ENCODE results near the gene NFIB.

Gene NFIB

DNA sequence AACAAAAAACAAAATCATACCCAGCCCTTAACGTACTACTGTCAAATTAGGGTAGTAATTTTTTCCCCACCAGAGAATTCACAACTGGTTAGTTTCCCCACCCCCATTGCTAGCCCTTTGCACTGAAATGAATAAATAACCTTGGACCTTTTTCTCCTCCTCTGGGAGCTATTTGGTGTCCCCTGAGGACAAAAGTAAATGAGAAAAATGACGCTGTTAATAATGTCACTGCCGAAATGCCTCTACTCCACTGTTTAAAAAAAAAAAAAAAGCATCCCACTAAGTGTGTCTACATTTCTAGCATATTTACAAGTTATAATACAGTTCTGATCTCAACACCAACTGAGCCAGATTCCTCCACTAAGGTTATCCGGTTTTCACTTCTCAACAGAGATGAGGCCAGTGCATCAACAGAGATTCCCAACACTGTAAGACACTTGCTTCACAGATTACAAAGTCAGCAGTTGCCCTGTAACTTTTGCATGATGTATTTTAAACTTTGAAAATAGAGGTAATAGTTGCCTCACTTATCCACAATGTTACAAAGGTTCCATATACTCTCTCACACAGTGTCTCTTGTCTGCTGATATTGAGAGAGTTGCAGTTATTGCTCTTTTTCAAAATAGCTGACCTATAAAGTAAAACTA lies 5.1 kb upstream of the NFIB start:
- no peak for DNase-seq

DNA sequence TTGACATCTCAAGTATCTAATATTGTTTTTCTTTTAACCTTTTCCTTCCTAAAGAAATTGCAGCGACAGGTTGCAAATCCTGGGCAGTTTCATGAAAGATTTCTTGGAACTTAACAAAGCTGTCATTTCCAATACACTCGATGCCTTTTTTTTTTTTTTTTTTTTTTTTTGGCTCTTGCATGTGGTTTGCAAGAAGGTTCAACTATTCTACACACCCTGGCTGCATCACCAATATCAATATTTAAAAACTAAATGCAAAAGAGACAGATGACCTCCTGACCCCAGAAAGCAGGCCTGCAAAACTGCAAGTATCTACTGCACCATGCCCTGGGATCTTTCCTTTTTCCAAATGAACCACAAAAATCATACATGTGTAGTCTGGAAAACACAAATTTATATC lies 4.4 kb upstream of the NFIB start:
- no peak for DNase-seq

DNA sequence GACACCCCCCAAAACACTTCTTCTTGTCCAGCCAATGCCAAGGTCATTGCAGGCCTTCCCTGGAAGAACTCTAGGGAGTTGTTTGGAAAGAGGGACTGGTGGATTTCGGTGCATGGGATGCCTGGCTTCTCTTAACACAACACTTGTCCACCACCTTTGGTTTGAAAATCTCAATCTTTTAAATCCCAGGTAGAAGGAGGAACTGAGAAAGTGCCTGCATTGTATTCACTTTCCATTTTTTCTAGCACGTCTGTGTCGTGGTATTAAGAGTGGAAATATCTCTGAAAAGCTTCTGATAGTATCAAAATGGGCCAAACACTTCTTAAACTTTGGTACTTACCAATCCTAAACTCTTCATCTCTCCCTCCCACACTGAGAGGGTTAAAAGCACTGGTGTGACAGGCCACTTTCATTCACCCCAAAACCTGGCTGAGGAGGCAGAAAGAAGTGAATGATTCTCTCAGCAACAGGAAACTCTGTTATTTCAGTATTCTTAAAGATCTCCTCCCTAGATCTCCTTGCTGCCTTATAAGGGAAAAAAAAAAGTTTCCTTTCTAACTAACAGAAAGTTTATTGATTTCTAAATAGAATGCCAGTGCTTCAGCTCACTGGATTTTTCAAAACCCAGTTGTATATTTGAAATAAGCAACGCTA lies 3.9 kb upstream of the NFIB start:
- no peak for DNase-seq

DNA sequence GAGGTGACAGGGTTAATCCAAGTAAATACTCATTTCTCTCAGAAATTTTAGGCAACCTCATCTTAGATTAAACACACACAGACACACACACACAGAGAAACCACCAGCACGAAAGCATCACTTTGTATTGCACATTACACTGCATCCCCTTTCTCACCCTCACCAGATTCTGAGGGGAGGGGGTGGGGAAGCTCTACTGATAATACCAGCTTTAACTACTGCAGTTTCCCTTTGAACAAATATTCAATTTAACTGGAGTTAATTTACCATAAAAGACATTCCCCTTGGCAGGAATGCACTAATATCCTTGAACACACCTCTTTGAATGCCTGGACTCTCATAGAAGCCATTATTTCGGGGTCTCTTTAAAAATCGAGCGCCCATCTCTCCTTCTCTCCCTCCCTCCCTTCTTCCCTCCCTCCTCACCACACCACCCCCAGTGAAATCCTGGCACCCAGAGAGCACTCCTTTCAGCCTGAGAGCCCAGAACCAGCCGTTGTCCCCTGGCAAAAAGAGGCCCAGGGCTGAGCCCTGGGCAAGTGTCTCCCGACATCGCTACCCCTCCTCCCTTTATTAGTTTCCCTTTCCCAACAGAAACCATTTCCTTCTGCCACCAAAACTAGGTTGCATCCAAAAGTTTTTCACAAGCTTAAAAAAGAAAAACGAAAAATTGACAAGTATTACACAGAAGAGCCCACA lies 2.8 kb upstream of the NFIB start:
- no peak for DNase-seq

DNA sequence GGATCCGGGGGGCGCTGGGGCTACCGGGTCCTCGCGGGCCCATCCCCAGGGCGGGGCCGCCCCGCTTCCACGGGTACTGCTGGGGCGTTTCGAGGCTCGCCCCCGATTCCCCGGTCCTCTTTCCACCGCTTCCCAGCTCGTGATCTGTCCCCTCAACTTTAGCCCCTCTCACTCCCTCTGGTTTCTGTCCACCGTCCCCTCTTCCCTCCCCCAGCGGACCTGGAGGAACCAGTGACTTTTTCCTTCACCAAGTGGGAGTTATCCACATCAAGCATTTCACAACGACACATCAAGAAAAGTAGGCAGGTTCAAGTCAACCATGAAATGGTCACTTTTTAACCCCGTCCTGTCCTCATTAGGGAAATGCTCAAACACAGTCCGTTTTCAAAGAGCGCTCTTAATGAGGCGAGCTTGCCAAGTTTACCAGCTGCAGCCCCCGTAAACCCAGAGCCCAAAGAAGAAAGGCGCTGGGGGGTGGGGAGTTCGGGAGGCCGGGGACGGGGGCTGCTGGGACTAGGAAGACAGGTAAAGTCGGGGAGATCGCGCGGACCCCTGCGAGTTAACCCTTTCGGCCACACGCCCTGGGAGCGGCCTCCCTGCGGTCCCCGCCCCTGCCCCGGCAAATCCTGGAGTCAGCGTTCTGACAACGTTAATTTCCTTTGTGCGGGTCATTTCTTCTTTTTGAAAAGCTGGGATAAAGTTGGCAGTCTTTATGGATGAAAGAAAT lies 2.1 kb upstream of the NFIB start:
- DNase-seq, result no peak

DNA sequence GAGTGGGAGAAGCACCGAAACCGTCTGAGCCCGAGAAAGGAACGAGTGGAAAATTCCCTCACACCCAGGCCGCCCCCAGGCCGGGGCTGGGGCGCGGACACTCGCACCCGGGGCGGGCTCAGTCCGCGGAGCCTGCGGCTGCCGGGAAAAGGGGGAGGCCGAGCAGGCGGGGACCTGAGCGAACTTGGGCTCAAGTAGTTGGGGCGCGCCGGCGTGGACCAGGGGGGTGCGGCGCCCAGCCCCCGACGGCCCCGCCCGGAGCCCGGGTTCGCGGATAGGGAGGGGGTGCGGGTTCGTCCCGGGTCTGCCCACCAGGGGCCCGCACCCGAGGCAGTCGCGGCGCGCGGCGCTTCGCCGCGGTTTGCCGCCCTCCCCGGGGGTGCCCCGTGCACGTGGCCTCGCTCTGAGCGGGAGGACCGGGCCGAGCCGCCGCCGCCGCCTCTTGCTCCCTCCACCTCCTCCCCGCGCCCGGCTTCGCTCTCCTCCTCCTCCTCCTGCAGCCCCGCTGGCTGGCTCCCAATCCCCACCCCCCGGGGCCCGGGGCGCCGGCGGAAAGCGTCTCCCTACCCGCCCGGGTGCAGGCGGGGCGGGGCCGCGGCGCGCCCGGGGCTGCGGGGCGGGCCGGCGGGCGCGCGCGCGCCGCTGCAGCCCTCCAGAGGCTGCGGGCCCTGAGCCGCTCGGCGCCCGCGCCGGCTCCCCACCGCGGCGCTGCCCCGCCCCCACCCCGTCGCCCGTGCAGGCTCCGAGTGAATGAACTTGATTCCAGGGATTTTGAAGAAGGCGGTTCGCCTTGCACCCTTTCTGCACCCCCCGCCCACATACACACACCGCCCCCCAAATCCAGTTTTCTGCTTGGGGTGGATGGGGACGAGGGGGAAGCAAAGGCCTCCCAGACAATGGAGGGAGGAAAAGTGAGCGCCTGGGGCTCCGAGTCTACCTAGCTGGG lies 1.3 kb upstream of the NFIB start:
- peak in 1 of 2 experiments; percentile 12 for DNase-seq

DNA sequence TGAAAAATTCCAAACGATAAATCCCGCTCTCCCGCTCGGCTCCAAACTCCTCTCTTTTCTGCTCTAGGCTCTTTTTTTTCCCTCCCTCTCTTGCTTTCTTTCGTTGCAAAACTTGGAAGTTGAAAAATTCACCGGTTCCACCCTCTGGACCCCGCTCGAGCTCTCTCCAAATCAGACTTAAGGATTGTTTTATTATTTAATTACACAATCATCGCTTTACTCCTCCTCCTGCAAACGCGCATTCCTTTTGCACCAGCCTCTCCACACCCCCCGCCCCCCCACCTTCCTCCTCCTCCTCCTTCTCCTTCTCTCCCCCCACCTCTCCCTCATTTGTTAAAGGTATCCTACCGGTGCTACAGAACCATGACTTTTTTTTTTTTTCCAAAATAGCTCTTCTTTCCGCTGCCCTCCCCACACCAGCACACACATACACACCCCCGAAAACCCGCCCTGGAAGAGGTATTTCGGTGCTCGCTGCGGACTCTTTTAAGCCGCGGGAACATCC lies 535 bp upstream of the NFIB start:
- no peak for DNase-seq

DNA sequence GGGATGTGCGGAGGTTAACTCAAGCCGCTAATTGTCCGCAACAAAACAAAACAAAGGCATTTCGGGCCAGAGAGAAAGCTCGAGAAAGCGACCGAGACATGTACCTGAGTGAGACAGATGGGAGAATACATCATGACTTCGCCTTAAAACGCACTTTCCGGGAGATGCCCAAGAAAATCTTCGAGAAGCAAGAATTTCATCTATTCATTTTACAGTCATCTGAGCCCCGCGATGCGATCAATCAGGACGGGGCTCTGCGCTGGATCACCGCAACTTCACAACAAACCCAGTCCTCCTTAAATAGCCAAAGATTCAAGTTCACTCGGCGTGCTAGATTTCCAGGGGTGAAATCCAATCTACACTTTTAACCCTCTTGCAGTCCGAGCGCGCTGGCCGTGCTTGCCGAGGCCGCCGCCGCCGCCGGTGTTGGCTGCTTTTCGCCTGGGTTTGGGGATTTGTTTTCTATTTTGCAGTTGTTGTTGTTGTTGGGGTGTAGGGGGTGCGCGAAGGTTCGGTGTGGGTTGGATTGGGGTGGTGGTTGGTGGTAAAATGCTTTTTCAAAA lies 482 bp downstream of the NFIB start:
- DNase-seq, result peak in 1 of 2 experiments; percentile 14

DNA sequence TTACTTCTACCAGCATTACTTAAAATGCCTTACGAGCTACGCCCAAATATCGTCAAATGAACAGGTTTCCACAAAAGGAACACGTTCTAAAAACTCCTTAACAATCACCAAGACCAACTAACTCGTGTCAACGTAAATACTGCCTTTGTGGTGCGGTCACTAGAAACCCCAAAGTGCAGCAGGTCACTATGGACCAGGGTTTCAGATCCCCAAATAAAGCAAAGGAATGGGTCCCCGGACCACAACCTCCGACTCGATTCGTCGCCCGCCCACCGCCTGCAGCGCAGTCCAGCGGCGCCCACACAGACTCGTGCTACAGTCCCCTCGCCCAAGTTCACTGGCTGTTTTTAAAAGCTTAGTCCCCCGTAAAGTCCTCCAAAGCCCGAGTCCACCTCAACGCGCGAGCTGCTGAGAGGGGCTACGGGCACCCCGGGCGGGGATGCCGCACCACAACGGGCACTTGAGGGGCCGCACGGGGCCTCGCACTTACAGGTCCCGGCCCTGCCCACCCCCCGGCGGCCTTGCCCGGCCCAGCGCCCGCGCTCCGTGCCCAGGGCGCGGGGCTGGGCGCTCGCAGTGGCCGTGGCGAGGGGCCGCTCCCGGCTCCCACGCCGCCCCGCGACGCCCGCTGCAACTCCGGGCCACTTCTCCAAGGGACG lies 1.1 kb downstream of the NFIB start:
- DNase-seq, result no peak

DNA sequence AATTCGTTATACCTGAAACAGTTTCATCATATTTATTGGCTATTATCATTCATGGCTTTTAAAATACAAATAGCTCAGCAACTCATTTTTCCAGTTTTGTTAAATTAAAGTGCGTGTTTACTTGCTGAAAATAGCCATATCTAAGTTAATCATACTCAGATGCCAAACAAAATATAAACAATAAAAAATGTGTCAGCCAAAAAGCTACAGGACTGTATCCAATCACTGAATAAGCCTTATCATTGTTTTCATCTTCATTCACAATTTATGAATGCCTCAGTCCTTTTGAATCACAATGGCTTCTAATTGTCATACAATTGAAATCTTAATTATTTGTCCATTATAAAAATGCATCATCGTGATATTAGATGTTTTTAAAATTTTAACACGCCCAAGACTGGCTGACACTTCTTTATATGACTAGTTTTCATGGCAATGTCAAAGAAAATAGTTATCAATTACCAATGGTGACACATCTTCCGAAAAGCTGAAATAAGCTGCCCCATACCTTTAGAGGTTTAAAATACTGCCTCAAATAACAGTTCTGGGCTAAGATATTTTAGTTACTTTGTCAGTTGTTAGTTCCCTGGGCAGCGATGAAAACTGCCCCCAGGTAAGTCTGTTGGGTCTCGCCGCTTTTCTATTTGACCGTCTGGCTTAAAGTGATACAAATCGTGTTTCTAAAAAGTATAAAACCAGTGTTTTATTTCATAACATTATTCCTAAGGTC lies 1.8 kb downstream of the NFIB start:
- DNase-seq, result no peak

DNA sequence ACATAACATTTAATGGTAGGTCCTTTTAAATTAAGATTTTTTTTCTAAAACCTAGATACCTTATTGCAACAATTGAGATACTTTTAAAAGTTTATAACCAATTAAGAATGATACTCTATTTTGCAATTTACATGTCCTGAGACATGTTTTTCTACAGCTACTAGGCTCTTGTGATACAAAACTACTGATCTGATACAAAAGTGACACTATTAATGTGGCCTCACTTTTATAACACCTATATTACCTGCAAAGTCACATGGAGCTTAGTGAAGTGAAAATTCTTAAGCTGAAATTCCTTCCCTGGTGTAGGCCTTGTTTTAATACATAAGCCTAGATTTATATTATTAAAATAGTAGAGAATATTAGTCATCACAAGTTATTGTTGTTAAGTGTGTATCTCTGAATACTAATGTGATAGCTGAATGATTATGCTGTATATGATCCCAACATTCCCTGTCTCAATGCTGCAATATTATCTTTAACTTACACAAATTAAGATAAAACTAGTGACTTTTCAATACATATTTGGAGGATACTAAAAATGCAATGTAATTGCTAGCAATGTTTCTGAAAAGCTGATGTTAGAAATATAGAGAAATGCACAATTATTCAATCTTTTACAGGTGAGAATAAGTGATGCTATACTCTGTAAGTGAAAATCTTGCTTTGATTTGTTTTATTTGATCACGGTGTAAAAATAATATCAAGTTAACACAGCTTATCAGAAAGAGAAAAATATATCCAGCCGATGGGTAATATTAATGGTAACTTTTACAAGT lies 2.6 kb downstream of the NFIB start:
- no peak for DNase-seq

DNA sequence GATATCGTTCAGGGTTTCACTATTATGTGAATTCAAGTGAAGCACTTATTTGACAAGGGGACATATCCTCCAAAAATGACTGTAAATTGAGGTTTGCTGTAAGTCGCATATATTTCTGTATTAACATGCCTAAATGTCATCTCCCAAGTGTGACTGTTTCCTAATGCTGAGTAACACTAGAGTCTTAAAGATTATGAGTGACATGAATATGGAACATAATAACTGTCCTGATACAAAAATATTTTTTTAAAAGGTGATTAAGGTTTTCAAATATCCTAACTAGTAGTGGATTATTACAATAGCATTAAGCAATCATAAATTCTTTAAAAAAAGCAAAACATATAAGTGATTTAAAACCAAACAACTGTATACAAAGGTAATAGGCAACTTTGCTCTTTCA lies 3.6 kb downstream of the NFIB start:
- no peak for DNase-seq

DNA sequence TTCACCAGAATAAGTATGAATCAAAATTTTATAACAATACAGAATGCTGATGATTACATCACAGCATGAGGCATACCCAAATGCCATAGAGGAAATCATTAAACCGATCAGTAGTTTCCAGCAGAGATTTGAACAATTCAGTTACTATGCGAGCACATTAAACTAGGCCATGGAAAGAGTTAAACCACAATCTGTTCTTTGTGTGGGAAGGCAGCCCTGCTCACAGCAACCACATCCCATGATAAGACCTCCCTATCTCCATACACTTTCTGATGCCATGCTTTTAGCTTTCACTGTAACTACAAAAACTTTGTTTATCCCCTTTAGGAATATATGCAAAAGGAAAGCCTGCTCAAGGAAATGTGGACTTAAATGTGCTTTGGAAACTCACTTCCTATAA lies 4.5 kb downstream of the NFIB start:
- no peak for DNase-seq

DNA sequence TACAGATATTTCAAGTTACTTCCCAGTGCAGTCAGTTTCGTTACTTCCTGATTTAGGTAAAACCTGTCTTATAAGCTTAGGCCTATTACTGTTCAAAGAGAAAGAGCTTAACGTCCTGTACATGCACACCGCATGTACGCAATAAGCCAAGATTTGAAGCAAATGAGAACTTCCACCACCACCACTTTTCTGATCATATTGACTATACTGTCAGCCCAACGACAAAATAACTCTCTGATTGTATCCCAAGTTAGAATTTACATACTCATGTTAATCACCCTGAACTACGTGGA lies 5.1 kb downstream of the NFIB start:
- DNase-seq, result no peak

DNA sequence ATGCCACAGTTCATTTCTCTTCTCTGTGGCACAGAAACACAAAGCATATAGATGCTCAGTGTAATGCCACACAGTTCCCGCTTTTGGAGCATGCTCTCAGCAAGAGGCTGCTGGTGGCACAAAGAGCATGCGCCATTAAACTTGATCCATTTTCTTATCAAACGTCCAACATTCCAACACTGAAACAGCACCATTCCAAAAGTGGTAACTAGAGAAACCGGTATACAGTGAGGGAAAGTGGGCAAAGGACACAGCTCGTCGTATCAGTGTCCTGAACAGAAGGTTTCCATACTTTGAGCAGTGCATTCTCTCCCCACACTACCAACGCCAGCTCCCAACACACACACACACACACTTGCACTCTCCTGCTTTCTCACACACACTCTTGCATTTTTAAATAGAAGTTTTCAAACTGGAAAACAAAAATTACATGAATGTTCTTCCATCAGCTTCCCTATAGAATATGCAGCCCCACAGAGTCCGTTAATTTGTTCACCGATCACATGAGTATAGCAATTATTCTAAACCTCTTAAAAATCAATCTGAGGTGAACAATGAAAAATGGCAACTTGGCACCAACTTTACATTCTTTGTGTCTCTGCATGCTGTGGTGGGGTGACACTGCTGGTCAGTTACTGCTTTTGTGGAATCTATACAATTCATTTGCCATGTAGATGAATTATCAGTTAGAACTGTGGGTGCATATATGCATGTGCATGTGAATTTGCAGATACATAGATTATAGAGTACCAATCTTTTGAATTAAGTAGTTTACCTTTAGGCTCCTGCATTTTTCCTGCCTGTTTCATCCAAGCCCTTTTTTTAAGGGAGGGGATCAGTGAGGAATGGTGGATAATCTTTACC lies 5.7 kb downstream of the NFIB start:
- DNase-seq, result no peak

DNA sequence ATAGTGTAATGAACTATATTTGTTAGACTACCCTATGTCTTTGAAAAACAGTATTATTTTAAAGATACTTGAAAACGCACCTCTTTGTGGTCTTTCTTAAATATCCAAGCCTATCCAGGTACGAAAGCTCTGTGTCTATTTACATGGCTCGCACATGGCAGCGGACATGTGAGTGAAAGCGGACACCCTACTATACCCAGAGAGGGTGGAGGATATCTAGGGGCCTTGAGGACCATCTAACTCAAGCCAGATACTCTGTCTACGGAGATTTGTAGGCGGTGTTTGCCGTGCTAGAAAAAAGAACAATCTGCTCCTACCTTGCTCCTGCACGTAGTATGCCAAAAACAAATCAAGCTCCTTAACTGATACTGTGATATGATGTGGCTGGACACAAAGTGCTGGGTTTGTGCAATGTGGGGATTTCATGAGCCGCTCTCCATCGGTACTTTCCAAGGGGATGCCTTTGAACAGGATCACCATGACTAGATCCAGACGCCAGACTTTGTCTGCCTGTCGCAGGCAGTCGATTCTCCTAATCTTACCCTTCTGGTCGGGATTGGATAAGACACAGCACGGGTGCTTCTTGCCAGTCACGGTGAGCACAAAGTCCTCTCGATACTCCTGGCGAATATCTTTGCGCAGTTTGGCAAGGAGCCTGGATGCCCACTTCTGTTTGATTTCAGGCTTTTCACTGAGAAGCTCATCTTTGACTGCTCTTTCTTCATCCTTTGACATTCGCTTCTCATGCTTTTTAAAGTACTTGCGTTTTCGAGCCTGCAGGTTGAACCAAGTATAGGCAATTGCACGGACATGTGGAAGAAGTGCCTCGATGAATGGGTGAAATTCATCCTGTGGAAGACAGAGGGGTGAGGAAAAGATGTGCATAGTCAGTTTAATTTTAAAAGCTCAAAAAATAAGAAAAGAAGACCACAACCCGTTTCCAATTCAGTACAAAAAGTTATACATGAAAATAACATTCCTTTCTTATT lies 7.0 kb downstream of the NFIB start:
- no peak for DNase-seq

DNA sequence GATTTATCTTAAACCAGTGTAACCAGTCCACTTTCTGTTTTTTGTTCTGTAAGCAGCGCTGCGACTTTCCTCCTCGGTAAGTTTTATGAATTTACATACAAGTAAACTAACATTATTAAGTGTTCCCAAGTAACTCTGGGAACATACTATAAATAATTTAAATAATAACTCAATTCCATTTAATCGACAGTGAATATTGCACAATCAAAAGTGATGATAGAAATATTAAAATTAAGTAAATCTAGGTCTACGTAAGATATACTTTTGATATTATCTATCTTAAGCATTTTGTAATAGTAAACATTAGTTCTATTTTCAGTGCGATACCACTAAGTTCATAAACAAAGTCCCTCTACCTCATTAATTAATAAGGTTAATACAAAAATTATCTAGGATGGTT lies 7.8 kb downstream of the NFIB start:
- no peak for DNase-seq

DNA sequence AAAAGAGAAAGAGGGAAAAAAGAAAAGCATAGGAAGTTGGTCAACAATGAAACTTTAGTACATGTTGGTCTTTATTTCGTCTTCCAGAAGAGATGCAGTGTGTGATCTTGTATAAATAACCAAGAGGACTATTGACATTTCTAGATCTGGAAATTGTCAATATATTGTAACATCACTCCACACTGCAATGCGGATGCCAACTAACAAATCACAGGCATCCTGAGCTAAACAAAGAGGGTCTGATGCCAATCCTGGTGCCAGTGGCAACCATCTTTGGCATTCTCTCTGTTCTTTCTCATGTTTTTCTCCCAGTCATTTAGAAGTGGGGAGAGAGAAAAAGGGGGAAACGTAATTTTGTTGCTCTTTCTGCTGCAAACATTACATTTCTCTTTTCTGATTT lies 9.7 kb downstream of the NFIB start:
- no peak for DNase-seq

Data from activated CD4-positive, alpha-beta T cell treated with anti-CD3 and anti-CD28 coated beads, Interleukin-2, amount 50 U/mL, for 48 hours (primary cell).